ENCODE measurements around the gene GALNT5. TPM values are rescaled to one million over a fixed set of nuclear protein-coding genes. Genes with fewer than 3 reads are reported as not detected.

Gene GALNT5
- total and polyA plus RNA-seq, 4 donors: under 0.01 to 5.3 (median 0.01) TPM; not detected in 1

- H3K4me1 ChIP-seq (ENCODE audit: control insufficient read depth in 4 of 4, insufficient read depth in 4 of 4, low read length in 3 of 4): peaks cover 0 to 5% (median 0%) of the 10 kb centered on the region in 4 donors
- no peak overlapping the region for H3K27ac ChIP-seq (ENCODE audit: low read depth in 1 of 2, low read length in 2 of 2)
- no peaks in the 10 kb centered on the region for H3K9me3 ChIP-seq (ENCODE audit: control insufficient read depth in 4 of 4, low read length in 3 of 4)
- H3K4me3 ChIP-seq (ENCODE audit: low read depth in 1 of 3, low read length in 3 of 3): no peak overlapping the region
- H3K27me3 ChIP-seq (ENCODE audit: control insufficient read depth in 4 of 4, insufficient read depth in 4 of 4, low read length in 3 of 4): peaks cover 0 to 1% (median 0%) of the 10 kb centered on the region in 4 donors
- H3K9ac ChIP-seq (ENCODE audit: low read depth in 1 of 2, low read length in 2 of 2): no peak overlapping the region
- WGBS: 95% methylated on average over 2 of the region's 2 CpGs
- TF ChIP-seq CTCF (IDR thresholded peaks at IDR 0.05; ENCODE audit: low read depth, low read length, missing input control) (no peak), HNF4A (conservative IDR thresholded peaks at IDR 0.05) (no peak), EGR1 (IDR thresholded peaks at IDR 0.05; ENCODE audit: low read depth in 2 of 2) (no peak), FOXA2 (IDR thresholded peaks at IDR 0.05) (no peak), ZBTB33 (IDR thresholded peaks at IDR 0.05) (no peak), SP1 (IDR thresholded peaks at IDR 0.05) (no peak)
- DNase-seq (ENCODE audit: low spot score): no peak
- H3K36me3 ChIP-seq (ENCODE audit: control insufficient read depth in 4 of 4, insufficient read depth in 3 of 4, low read depth in 1 of 4, low read length in 3 of 4): no peaks in the 10 kb centered on the region
Observed at GRCh38 chr2:157254041-157254440, 3.5 kb upstream of the GALNT5 start.

GRCh38 chr2:157255746-157256145 is 1.8 kb upstream of the GALNT5 start:
- no peak for DNase-seq (ENCODE audit: low spot score)
- TF ChIP-seq SP1 (IDR thresholded peaks at IDR 0.05): no peak
- no peak for TF ChIP-seq ZBTB33 (IDR thresholded peaks at IDR 0.05)
- no peak for TF ChIP-seq FOXA1 (IDR thresholded peaks at IDR 0.05)
- TF ChIP-seq EGR1 (IDR thresholded peaks at IDR 0.05; ENCODE audit: low read depth in 2 of 2): no peak
- TF ChIP-seq CTCF (IDR thresholded peaks at IDR 0.05; ENCODE audit: low read depth, low read length, missing input control): no peak
- TF ChIP-seq HNF4G (IDR thresholded peaks at IDR 0.05): no peak
- no peak for TF ChIP-seq ATF3 (IDR thresholded peaks at IDR 0.05)
- no peak for TF ChIP-seq NR2F2 (IDR thresholded peaks at IDR 0.05)
- Histone ChIP-seq H3K36me3 (ENCODE audit: control insufficient read depth in 4 of 4, insufficient read depth in 3 of 4, low read depth in 1 of 4, low read length in 3 of 4) (no peaks in the 10 kb centered on the region), H3K9me3 (ENCODE audit: control insufficient read depth in 4 of 4, low read length in 3 of 4) (no peaks in the 10 kb centered on the region), H3K27ac (ENCODE audit: low read depth in 1 of 2, low read length in 2 of 2) (no peak overlapping the region), H3K4me1 (ENCODE audit: control insufficient read depth in 4 of 4, insufficient read depth in 4 of 4, low read length in 3 of 4) (peaks cover 0 to 5% (median 0%) of the 10 kb centered on the region in 4 donors), H3K4me3 (ENCODE audit: low read depth in 1 of 3, low read length in 3 of 3) (no peak overlapping the region), H3K9ac (ENCODE audit: low read depth in 1 of 2, low read length in 2 of 2) (no peak overlapping the region), H3K27me3 (ENCODE audit: control insufficient read depth in 4 of 4, insufficient read depth in 4 of 4, low read length in 3 of 4) (peaks cover 0 to 1% (median 0%) of the 10 kb centered on the region in 4 donors)
